ENCODE measurements around the gene CALCOCO2. TPM values are rescaled to one million over a fixed set of nuclear protein-coding genes. Genes with fewer than 3 reads are reported as not detected.
A peak's percentile ranks its signal among the peaks of the same experiment; 100 is the strongest.
"Not testable (repeated sequence)": the region's sequence is repeated elsewhere in the genome, so short reads cannot be mapped to it uniquely, and the experiment has no call there.

The CALCOCO2 gene
- total RNA-seq, 1 donor from 2014 or later, result 163 TPM

DNA sequence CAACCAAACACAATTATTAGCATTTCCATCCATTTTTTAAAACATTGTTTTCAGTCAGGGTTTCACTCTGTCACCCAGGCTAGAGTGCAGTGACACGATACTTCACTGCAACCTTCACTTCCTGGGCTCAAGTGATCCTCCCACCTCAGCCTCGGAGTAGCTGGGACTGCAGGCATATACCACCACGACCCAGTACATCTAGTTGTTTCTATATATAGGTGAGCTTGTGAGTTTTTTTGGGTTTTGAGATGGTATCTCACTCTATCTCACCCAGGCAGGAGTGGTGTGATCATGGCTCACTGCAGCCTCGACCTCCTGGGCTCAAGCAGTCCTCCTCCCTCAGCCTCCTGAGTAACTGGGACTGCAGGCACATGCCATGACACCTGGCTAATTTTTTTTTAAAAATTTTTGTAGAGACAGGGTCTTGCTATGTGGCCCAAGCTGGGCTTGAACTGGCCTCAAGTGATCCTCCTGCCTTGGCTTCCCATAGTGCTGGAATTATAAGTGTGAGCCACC lies 40.3 kb downstream of the CALCOCO2 start:
- intact Hi-C loops (cut with DNase I), result no loop called here
- no peak for DNase-seq (ENCODE audit: low spot score)

DNA sequence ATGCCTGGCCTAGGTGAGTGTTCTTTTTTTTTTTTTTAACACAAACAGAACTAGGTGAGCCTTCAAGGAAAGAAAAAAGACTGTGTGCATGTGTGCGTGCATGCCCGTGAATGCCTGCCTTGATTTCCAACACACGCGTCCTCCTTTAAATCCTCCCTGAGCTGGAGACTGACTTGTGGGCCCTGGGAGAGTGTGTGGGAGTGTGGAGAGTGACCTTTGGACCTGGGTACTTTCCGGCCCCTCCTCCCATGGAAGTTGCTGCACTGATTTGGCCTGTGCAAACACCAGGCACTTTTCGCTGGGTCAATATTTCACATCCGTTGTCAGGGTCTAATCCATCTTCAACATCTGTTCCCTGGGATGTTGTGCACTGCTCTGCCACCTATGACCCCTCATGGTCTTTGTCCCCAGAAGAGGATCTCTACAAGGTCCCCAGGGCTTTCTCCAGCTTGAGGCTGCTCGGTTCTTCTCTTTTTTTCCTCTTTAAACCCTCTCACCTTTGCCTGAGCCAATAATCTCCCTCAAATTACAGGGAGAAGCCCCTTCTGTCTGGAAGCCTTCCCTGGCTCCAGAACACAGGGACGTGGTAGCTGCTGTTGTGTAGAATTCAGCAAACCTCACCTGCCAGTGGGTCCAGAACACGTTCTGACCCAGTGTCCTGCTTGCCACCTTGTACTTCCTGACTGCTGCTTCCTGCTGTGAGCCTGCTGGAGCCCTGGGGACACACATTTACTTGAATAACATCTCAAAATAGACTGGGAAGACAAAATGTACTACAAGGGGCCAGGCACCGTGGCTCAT lies 40.9 kb downstream of the CALCOCO2 start:
- intact Hi-C loops (cut with DNase I), result no loop called here
- no peak for DNase-seq (ENCODE audit: low spot score)

DNA sequence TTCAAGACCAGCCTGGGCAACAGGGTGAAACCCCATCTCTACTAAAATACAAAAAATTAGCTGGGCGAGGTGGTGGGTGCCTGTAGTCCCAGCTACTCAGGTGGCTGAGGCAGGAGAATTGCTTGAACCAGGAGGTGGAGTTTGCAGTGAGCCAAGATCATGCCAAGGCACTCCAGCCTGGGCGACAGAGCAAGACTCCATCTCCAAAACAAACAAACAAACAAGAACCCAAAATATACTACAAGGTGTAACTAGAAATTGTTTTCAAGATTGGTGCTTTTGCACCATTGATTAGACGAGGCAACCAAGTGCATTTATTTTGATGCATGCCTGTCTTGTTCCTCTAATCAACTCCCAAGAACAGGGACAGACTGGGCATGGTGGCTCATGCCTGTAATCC lies 41.6 kb downstream of the CALCOCO2 start:
- intact Hi-C loops (cut with DNase I); DNase-seq (ENCODE audit: low spot score): not testable (repeated sequence)

GRCh38 chr17:48873209-48873608 lies 42.4 kb downstream of the CALCOCO2 start:
- no peak for DNase-seq (ENCODE audit: low spot score)
- intact Hi-C loops (cut with DNase I), result no loop called here

DNA sequence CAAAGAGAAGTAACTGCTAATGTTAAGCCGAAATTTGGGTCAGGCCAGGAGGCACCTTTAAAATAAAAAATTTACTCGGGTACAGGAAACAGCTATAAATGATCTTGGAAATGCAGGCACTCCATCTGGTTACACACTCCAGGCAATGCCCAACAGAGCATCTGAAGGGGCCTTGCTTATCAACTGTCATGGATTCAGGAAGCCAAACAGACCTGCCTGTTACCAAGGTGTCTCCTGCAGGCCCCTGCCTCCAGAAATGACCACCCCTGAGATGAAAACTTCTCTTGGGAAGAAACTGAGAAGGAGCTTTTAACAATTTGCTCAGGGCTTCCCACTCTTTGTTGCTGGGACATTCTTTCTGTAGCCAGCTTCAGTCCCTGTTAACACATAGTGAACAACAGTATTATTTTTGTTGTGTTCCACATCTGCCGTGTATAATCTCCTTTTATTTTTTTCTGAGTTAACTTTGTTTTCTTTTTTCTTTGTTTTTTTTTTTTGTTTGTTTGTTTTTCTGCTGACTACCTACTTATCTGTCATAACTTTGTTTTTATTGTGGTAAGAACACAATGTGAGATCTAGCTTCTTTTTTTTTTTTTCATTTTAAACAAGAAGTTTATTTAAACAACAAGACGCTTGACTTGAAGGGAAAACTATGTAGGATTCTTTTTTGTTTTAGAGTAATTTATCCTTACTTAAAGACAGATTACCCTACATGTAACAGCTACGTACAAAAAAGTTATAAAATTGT lies 43.0 kb downstream of the CALCOCO2 start:
- intact Hi-C loops (cut with DNase I), result no loop called here

DNA sequence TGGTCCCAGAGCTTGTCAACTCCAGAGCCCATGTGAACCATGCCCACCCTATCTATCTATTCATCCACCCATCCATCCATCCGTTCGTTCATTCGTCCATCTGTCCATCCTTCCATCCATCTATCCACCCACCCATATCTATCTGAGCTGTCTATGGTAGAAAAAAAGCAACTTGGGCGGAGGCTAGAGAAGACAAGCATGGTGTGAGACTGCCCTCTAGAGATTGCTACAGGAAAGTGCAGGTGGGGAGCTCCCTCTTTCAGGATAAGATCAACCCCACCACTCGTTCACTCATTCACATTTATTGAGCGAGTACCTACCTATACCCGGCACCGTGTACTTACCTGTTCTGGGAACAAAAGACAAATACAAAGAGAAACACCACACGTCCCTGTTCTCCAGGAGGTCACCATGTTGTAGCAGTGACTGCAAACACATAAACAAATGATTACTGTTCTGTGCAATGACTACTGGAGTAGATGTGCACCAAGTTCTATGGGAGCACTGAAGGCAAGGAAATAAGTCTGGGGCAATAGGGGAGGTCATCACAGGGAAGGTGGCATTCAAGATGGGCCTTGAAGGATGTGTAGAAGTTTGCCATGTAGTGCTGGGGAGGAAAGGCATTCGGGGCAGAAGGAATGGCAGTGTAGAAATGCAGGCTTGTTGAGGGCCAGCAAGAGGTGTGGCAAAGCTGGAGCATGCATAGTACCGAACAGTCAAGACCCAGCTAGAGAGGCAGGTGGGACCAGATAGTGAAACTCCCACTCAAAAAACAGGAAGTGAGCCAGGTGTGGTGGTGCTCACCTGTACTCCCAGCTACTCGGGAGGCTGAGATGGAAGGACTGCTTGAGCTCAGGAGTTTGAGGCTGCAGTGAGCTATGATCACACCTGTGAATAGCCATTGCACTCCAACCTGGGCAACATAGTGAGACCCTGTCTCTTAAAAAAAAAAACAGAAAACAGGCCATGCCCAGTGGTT lies 48.4 kb downstream of the CALCOCO2 start:
- no peak for DNase-seq (ENCODE audit: low spot score)
- intact Hi-C loops (cut with DNase I), result loop anchor here (2.0 to 5.0 kb wide), 3 partner anchors 64 to 202 kb away; no protein-coding TSS in a partner anchor

More for the DNA sequence above, 43.0 kb downstream of the CALCOCO2 start:
- no peak for DNase-seq (ENCODE audit: low spot score)

DNA sequence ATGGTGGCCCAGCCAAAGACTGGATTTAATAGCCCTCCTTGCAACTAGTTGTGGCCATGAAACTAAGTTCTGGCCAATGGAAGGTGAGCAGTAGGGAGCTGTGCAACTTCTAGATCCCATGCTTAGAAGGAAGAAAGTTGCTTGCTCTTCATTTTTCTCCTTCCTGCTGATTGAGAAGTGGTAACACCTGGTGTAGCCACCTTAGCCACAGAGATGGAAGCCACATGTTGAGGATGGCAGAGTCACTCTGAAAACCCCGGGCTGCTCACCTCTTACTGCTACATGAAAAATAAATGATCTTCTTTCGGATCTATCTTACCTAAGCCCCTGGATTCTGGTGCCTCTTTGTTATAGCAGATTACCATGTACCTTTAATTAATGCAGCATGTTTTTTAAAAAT lies 51.4 kb downstream of the CALCOCO2 start:
- intact Hi-C loops (cut with DNase I), result loop anchor here (5.0 kb wide), 1 partner anchor 160 kb away; the partner anchor contains the start of genes PRAC1 and PRAC2

GRCh38 chr17:48883171-48883570 lies 52.3 kb downstream of the CALCOCO2 start:
- intact Hi-C loops (cut with DNase I), result loop anchor here (5.0 kb wide), 1 partner anchor 161 kb away; the partner anchor contains the start of genes PRAC1 and PRAC2
- no peak for DNase-seq (ENCODE audit: low spot score)

More for the DNA sequence above, 51.4 kb downstream of the CALCOCO2 start:
- peak; percentile 5 for DNase-seq (ENCODE audit: low spot score)

DNA sequence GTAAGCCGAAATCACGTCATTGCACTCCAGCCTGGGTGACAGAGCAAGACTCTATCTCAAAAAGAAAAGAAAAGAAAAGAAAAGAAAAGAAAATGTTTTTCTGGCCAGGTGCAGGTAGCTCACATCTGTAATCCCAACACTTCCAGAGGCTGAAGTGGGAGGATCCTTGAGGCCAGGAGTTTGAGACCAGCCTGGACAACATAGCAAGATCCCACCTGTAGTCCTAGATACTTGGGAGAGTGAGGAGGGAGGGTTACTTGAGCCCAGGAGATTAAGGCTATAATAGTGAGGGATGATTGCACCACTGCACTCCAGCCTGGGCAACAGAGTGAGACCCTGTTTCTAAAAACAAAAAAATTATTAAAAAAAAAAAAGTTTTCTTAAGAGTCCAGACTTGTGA lies 59.3 kb downstream of the CALCOCO2 start:
- intact Hi-C loops (cut with DNase I), result loop anchor here (10.0 kb wide), 1 partner anchor 145 kb away; no protein-coding TSS in a partner anchor
- no peak for DNase-seq (ENCODE audit: low spot score)

GRCh38 chr17:48892940-48893645 lies 62.3 kb downstream of the CALCOCO2 start:
- intact Hi-C loops (cut with DNase I), result loop anchor here (1.0 to 10.0 kb wide), 3 partner anchors 15 to 142 kb away; partner anchors contain the start of genes SNF8 and UBE2Z

GRCh38 chr17:48893646-48894508 lies 63.0 kb downstream of the CALCOCO2 start:
- intact Hi-C loops (cut with DNase I), result loop anchor here (2.0 to 10.0 kb wide), 2 partner anchors 51 to 141 kb away; partner anchors contain the start of gene SNF8
- no peak for DNase-seq (ENCODE audit: low spot score)

More at GRCh38 chr17:48892940-48893645, 62.3 kb downstream of the CALCOCO2 start:
- DNase-seq (ENCODE audit: low spot score), result no peak

DNA sequence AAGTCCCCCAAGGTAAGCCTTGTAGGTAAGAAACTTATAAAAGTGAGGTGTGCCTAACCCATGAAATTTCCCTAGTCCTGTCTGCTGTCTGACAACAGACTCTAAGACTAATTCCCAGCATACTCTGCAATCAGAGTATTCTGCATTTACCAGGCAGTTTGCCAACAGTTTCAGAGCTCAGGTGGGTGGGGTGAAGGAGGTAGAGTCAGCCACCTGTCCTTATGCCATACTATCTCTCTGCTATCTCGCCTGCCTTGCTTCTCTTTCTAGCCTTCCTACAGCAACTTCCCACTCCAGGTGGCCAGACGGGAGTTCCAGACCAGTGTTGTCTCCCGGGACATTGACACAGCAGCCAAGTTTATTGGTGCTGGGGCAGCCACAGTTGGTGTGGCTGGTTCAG lies 64.1 kb downstream of the CALCOCO2 start:
- no peak for DNase-seq (ENCODE audit: low spot score)
- intact Hi-C loops (cut with DNase I), result loop anchor here (10.0 kb wide), 1 partner anchor 140 kb away; no protein-coding TSS in a partner anchor

GRCh38 chr17:48901241-48901640 lies 70.4 kb downstream of the CALCOCO2 start:
- intact Hi-C loops (cut with DNase I), result no loop called here
- DNase-seq (ENCODE audit: low spot score), result no peak

GRCh38 chr17:48903401-48903800 lies 72.6 kb downstream of the CALCOCO2 start:
- no peak for DNase-seq (ENCODE audit: low spot score)
- intact Hi-C loops (cut with DNase I), result no loop called here

DNA sequence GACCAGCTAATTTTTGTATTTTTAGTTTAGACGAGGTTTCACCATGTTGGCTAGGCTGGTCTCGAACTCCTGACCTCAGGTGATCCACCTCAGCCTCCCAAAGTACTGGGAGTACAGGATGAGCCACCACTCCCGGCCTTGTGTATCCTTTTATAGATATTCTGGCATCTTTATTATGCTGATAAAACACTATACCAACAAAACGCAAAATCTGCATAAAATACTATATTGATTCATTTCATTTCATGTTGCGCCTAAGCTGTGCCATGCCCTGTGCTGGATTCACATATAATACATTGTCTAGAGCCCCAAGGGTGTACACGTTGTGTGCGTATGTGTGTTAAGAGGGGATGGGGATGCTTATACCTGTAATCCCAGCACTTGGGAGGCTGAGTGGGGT lies 73.6 kb downstream of the CALCOCO2 start:
- no peak for DNase-seq (ENCODE audit: low spot score)
- intact Hi-C loops (cut with DNase I), result no loop called here

DNA sequence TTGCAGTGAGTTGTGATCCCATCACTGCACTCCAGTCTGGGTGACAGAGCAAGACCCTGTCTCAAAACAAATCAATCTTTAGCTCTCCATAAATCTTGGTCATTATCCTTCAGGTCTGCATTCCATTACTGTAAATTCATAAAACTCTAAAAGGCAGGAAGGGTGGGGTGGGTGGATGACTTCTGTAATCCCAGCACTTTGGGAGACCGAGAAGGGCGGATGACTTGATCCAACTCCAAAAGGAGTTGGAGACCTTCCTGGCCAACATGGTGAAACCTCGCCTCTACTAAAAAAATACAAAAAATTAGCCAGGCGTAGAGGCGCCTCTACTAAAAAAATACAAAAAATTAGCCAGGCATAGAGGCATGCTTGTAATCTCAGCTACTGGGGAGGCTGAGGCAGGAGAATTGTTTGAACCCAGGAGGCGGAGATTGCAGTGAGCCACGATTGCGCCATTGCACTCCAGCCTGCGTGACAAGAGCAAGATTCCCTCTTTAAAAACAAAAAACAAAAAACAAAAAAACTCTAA lies 75.2 kb downstream of the CALCOCO2 start:
- no peak for DNase-seq (ENCODE audit: low spot score)
- intact Hi-C loops (cut with DNase I), result loop anchor here (5.0 kb wide), 1 partner anchor 36 kb away; the partner anchor contains the start of gene SNF8

GRCh38 chr17:48907713-48908046 lies 76.8 kb downstream of the CALCOCO2 start:
- intact Hi-C loops (cut with DNase I), result loop anchor here (1.0 to 5.0 kb wide), 2 partner anchors 15 to 35 kb away; partner anchors contain the start of genes ATP5MC1 and SNF8
- no peak for DNase-seq (ENCODE audit: low spot score)
